Prostate gland (tissue), 2 donors: ENCODE results near the gene RIMOC1.

ENCODE experiments used
- CTCF ChIP-seq, 4 experiments: fragments of 200-600 bp in 2 of 4; fragments of 450-650 bp in 2 of 4; sonication (generic) in 2 of 4; IDR thresholded peaks; 1 replicate in 3 of 4; 2 replicates in 1 of 4; pipeline ENCODE4 v1.5.1; 2016 to 2019; ENCODE audit warnings: antibody characterized with exemption in 4 of 4, mild to moderate bottlenecking in 2 of 4, moderate library complexity in 2 of 4
- POLR2A ChIP-seq: fragments of 450-650 bp; IDR thresholded peaks from one replicate; pipeline ENCODE4 v1.6.1; 2016; ENCODE audit warnings: antibody characterized with exemption, mild to moderate bottlenecking
- POLR2AphosphoS5 ChIP-seq: sonication (generic); formaldehyde crosslinking; IDR thresholded peaks from one replicate; pipeline ENCODE4 v1.6.1; 2017; ENCODE audit warnings: antibody characterized with exemption

GRCh38 chr5:41863871-41864486 is 40.2 kb upstream of the RIMOC1 start:
- TF ChIP-seq CTCF (IDR thresholded peaks at IDR 0.05) (no peak), POLR2A (no peak), POLR2AphosphoS5 (no peak)
